DND-41 (cell line): ENCODE results near the gene SLC22A14.

Source experiments
- ATAC-seq: fragments of 200-7000 bp; cut with Tn5 transposase; 3 replicates; pipeline ENCODE4 v1.9.1; 2021; ENCODE audit warnings: low read depth; ENCODE audit not compliant: insufficient read depth
- DNase-seq: peaks from one replicate; pipeline ENCODE4 v3.0.0-alpha.2; 2020
- H2AFZ ChIP-seq: 2 replicates; pipeline ENCODE4 v1.6.0; 2012; ENCODE audit warnings: low read depth, low read length
- H3K27ac ChIP-seq: 2 replicates; pipeline ENCODE4 v1.5.1; 2012; ENCODE audit warnings: low read length, inconsistent platforms
- H3K27me3 ChIP-seq: fragments of 200-600 bp; sonication (generic); 2 replicates; pipeline ENCODE4 v1.6.0; 2012; ENCODE audit warnings: low read length, mild to moderate bottlenecking, inconsistent platforms; ENCODE audit not compliant: insufficient read depth, poor library complexity
- H3K36me3 ChIP-seq: 2 replicates; pipeline ENCODE4 v1.5.1; 2012; ENCODE audit warnings: low read length, inconsistent platforms; ENCODE audit not compliant: insufficient read depth
- H3K4me1 ChIP-seq: 2 replicates; pipeline ENCODE4 v1.5.1; 2012; ENCODE audit warnings: mild to moderate bottlenecking, low read length; ENCODE audit not compliant: insufficient read depth
- H3K4me2 ChIP-seq: 2 replicates; pipeline ENCODE4 v1.6.0; 2012; ENCODE audit warnings: mild to moderate bottlenecking, moderate library complexity, low read length, inconsistent platforms; ENCODE audit not compliant: insufficient read depth
- H3K4me3 ChIP-seq, 2 experiments: fragments of 200-600 bp in 1 of 2; shearing (Covaris generic) in 1 of 2; 2 replicates each; pipeline ENCODE4 v1.5.1; 2012 to 2016; ENCODE audit warnings: inconsistent platforms in 2 of 2, low read length in 2 of 2, mild to moderate bottlenecking in 2 of 2, low read depth in 1 of 2, moderate library complexity in 1 of 2
- H3K79me2 ChIP-seq: 2 replicates; pipeline ENCODE4 v1.6.0; 2012; ENCODE audit warnings: low read length, inconsistent platforms; ENCODE audit not compliant: insufficient read depth
- H3K9ac ChIP-seq: 2 replicates; pipeline ENCODE4 v1.6.0; 2012; ENCODE audit warnings: low read depth, mild to moderate bottlenecking, inconsistent platforms, low read length, moderate library complexity
- H3K9me3 ChIP-seq: 2 replicates; pipeline ENCODE4 v1.5.1; 2012; ENCODE audit warnings: low read length, moderate library complexity, mild to moderate bottlenecking, inconsistent platforms; ENCODE audit not compliant: insufficient read depth, severe bottlenecking
- H4K20me1 ChIP-seq: 2 replicates; pipeline ENCODE4 v1.6.0; 2012; ENCODE audit warnings: low read length; ENCODE audit not compliant: insufficient read depth
- EZH2 ChIP-seq: IDR thresholded peaks from 3 replicates; pipeline ENCODE4 v1.6.1; 2012; ENCODE audit warnings: borderline replicate concordance, low read depth, mild to moderate bottlenecking, moderate library complexity, low read length, inconsistent platforms; ENCODE audit not compliant: severe bottlenecking
- TF ChIP-seq, protein P1 (sequence below): IDR thresholded peaks from 2 replicates; pipeline ENCODE4 v1.5.1; 2012; ENCODE audit warnings: borderline replicate concordance, low read length, moderate library complexity, mild to moderate bottlenecking; ENCODE audit not compliant: poor library complexity, severe bottlenecking; ENCODE audit errors: extremely low read depth

Gene SLC22A14

DNA sequence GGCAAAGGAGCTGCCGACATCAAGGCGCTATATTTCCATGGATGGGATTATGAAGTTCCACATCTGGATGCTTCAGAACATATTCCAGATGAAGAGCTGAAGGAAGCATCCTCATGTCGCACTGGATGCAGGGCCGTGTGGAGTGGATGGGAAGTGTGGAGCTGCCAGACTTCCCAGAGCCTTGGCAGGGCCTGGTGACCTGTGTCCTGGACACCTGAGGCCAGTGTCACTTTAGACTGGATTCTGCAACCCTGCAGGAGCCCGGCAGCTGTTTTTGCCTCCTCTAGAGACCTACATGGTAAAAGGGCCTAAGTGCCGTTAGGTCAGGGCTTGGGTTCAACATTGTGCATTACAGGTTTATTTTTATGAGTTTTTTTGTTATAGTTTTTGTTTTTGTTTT, 53.2 kb downstream of the SLC22A14 start:
- Histone ChIP-seq H3K36me3 (no peaks in the 10 kb centered on the region), H3K79me2 (no peaks in the 10 kb centered on the region), H3K4me2 (no peak overlapping the region), H3K9me3 (no peaks in the 10 kb centered on the region), H3K9ac (no peak overlapping the region), H3K4me1 (no peaks in the 10 kb centered on the region), H4K20me1 (no peaks in the 10 kb centered on the region), H3K4me3 (no peak overlapping the region), H2AFZ (no peak overlapping the region), H3K27me3 (peaks cover 15% of the 10 kb centered on the region), H3K27ac (no peak overlapping the region)
- TF ChIP-seq, protein P1, sequence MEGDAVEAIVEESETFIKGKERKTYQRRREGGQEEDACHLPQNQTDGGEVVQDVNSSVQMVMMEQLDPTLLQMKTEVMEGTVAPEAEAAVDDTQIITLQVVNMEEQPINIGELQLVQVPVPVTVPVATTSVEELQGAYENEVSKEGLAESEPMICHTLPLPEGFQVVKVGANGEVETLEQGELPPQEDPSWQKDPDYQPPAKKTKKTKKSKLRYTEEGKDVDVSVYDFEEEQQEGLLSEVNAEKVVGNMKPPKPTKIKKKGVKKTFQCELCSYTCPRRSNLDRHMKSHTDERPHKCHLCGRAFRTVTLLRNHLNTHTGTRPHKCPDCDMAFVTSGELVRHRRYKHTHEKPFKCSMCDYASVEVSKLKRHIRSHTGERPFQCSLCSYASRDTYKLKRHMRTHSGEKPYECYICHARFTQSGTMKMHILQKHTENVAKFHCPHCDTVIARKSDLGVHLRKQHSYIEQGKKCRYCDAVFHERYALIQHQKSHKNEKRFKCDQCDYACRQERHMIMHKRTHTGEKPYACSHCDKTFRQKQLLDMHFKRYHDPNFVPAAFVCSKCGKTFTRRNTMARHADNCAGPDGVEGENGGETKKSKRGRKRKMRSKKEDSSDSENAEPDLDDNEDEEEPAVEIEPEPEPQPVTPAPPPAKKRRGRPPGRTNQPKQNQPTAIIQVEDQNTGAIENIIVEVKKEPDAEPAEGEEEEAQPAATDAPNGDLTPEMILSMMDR: no peak
- TF ChIP-seq EZH2: no peak
- no peak for ATAC-seq
- DNase-seq: no peak

DNA sequence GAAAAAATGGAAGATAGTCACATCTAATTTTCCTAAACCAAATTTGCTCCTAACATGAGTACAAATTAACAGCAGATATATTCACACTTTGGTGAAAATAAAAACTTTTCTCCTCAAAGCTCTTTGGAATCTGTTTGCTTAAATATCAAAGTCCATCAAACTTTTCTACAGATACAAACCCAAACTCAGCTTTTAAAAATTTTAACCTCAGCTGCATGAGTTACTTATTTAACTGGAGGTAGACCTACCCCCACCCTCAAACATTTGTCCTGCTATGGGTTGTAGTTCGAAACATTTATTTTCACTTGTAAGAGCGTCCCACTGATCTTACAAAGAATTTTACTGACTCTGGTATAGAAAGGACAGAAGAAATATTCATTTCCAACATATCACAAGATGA, 55.6 kb downstream of the SLC22A14 start:
- no peaks in the 10 kb centered on the region for H3K36me3 ChIP-seq
- no peak overlapping the region for H3K27ac ChIP-seq
- H4K20me1 ChIP-seq: no peaks in the 10 kb centered on the region
- H3K4me3 ChIP-seq: no peak overlapping the region
- ATAC-seq: no peak
- no peak overlapping the region for H3K4me2 ChIP-seq
- H2AFZ ChIP-seq: no peak overlapping the region
- no peaks in the 10 kb centered on the region for H3K79me2 ChIP-seq
- TF ChIP-seq, protein P1: no peak
- no peak for TF ChIP-seq EZH2
- no peak for DNase-seq
- H3K4me1 ChIP-seq: no peaks in the 10 kb centered on the region
- peaks cover 15% of the 10 kb centered on the region for H3K27me3 ChIP-seq
- H3K9ac ChIP-seq: no peak overlapping the region
- H3K9me3 ChIP-seq: no peaks in the 10 kb centered on the region

DNA sequence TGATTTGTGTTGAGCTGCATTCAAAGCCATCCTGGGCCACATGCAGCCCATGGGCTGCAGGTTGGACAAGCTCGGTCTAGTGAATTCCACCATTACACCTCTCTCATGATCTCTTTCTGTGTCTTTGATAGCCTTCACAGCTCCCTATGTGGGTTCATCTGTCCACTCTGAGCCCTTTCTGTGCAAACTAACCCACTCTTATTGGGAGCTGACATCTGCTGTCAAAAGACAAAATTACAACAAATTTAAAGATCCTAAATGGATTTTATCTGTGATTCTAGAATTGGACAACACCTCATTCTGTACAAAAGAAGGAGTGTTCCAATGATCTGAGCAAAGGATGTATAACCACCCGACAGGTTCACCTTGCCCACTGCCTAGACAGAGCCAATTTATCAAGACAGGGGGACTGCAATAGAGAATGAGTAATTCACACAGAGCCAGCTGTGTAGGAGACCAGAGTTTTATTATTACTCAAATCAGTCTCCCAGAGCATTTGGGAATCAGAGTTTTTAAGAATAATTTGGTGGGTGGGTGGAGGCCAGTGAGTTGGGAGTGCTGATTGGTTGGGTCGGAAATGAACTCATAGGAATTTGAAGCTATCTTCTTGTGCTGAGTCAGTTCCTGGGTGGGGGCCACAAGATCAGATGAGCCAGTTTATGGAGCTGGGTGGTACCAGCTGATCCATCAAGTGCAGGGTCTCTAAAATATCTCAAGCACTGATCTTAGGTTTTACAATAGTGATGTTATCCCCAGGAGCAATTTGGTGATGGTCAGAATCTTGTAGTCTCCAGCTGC, 61.9 kb downstream of the SLC22A14 start:
- Histone ChIP-seq H3K27ac (no peak overlapping the region), H3K4me1 (peaks cover 29% of the 10 kb centered on the region), H4K20me1 (no peaks in the 10 kb centered on the region), H3K4me3 (no peak overlapping the region), H3K9me3 (no peaks in the 10 kb centered on the region), H3K9ac (no peak overlapping the region), H3K36me3 (peaks cover 4% of the 10 kb centered on the region; the same call in 1 of the 2 replicates), H3K79me2 (peaks cover 4% of the 10 kb centered on the region), H2AFZ (no peak overlapping the region), H3K27me3 (peaks cover 2% of the 10 kb centered on the region), H3K4me2 (no peak overlapping the region)
- no peak for ATAC-seq
- TF ChIP-seq, protein P1: no peak
- TF ChIP-seq EZH2: no peak
- no peak for DNase-seq
